Psoas muscle (tissue), 8 donors: ENCODE measurements around the gene SPDYE17. TPM values are rescaled to one million over a fixed set of nuclear protein-coding genes. Genes with fewer than 3 reads are reported as not detected.
A peak's percentile ranks its signal among the peaks of the same experiment; 100 is the strongest.
"Not testable (repeated sequence)": the region's sequence is repeated elsewhere in the genome, so short reads cannot be mapped to it uniquely, and the experiment has no call there.

Source experiments
- ATAC-seq, 4 donors: fragments of 200-7000 bp; cut with Tn5 transposase; one replicate each; pipeline ENCODE4 v1.9.1; 2020; ENCODE audit warnings: moderate library complexity in 3 of 4, mild to moderate bottlenecking in 2 of 4
- DNase-seq, 2 donors: peaks; one replicate each; pipeline ENCODE4 v3.0.0-alpha.2; 2020
- H3K27ac ChIP-seq: fragments of 200-600 bp; one replicate; pipeline ENCODE4 v1.8.0; 2022
- H3K27me3 ChIP-seq, 3 donors: fragments of 200-600 bp in 1 of 3; one replicate each; pipeline versions ENCODE4 v1.6.1 to v1.8.0; 2013 to 2022; ENCODE audit warnings: low read length in 2 of 3, mild to moderate bottlenecking in 2 of 3, moderate library complexity in 1 of 3; ENCODE audit not compliant: insufficient read depth in 3 of 3
- H3K36me3 ChIP-seq, 2 donors: fragments of 200-600 bp in 1 of 2; one replicate each; pipeline versions ENCODE4 v1.6.1 to v1.8.0; 2013 to 2022; ENCODE audit warnings: low read depth in 1 of 2, mild to moderate bottlenecking in 1 of 2, moderate library complexity in 1 of 2; ENCODE audit not compliant: insufficient read depth in 1 of 2
- H3K4me1 ChIP-seq: fragments of 200-600 bp; one replicate; pipeline ENCODE4 v1.8.0; 2022
- H3K4me3 ChIP-seq: fragments of 200-600 bp; one replicate; pipeline ENCODE4 v1.8.0; 2022; ENCODE audit warnings: mild to moderate bottlenecking
- H3K9me3 ChIP-seq: fragments of 200-600 bp; one replicate; pipeline ENCODE4 v1.8.0; 2022
- WGBS, 3 donors: extraction: QIAGEN DNeasy Blood & Tissue Kit; methylation state at CpG; one replicate each; pipeline versions ENCODE4 v1.1.6 to v1.1.7; 2013; 5-methylcytosine and 5-hydroxymethylcytosine counted together
- intact Hi-C, 2 donors: fragments of 100-400 bp; cut with DNase I; formaldehyde crosslinking; loops; one replicate each; pipeline versions ENCODE4 v1.11.0 to v1.14.2; 2022
- polyA plus RNA-seq, 3 donors: library from polyadenylated mRNA; stranded (reverse); fragments of 200-250 nt; gene quantifications; one replicate each; pipeline ENCODE4 v1.2.3, GENCODE V29; 2013
- total RNA-seq, 4 donors: library from RNA; stranded (reverse); fragmentation: NEBNext Ultra II Directional in 2 of 4; extraction: Animal tissue kit (Norgen Biotek cat#: 25700) in 2 of 4; gene quantifications; one replicate each; pipeline versions ENCODE4 v1.2.1 to v1.2.4, GENCODE V29; 2021 to 2023
- donor health status: healthy with polysubstance abuse.
- donor health status: DM: no; HTN: no; CAD: no; lungs with moderate emphysema.
- donor health status: Bipolar disorder and iron deficiency.
- donor health status: healthy.
- donor health status: DM: yes; HTN: yes; CAD: no.
- donor health status: DM: no; HTN: no; CAD: no.
- donor health status: DM: no; HTN: no; CAD: no.
- donor health status: DM: yes; HTN: yes; CAD: no.

Gene SPDYE17
- total and polyA plus RNA-seq, 7 donors: not detected

GRCh38 chr7:76984784-76985136, 47.4 kb downstream of the SPDYE17 start:
- H3K36me3 ChIP-seq, intact Hi-C loops, H3K27me3 ChIP-seq, H3K4me1 ChIP-seq, H3K27ac ChIP-seq, H3K9me3 ChIP-seq, H3K4me3 ChIP-seq, DNase-seq: not testable (repeated sequence)
- 60% methylated on average over 1 of the region's 5 CpGs; no CpG with 5 or more reads in 2 of the 3 donors for WGBS, 3 donors
- peak in 2 of 4 donors; percentile 25 to 34 for ATAC-seq

DNA sequence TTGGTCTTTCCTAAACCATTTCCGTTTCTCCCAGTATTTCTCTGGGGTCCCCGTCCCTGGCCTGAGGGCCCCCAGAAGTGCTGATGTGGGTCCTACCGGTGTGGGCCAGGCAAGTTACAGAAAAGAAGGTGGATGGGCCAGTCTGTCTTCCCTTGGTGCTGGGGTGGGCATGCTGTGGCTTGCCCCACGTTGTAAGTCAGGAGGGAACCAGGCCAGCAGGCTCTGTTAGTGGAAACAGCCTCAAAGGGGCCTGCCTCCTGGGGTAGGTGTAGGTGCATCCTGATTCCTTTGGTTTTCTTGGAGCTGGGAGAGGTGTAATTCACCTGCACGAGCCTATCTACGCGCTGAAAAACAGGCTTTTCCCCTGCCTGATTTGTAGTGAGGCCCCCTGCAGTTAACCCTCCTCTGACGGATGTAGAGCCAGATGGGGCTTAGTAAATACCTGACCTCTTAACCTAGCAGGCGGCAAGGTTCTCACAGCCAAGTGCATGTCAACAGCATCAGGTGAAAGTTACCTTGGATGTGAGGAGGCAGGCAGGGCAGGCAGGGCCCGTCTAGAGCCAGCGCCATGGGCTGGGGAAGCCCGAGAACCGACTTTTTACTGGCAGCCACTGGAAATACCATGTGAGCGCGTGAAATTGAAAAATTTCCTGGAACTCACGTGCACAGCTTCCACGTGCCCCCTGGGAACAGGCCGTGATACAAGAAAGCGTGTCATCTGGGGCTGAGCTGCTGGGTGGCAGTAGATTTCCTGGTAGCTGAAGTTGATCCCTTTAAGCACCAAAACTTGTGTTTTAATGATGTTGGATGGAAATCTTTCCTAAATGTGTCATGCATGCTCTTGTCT, 48.0 kb downstream of the SPDYE17 start:
- H3K36me3 ChIP-seq, DNase-seq, H3K4me3 ChIP-seq, H3K27me3 ChIP-seq, H3K9me3 ChIP-seq, intact Hi-C loops, H3K4me1 ChIP-seq, H3K27ac ChIP-seq: not testable (repeated sequence)
- ATAC-seq: peak; percentile 13 to 43 (median 26)
- 80 to 81% methylated on average over 3 to 4 of the region's 19 CpGs; no CpG with 5 or more reads in 1 of the 3 donors for WGBS, 3 donors

- DNase-seq, H3K36me3 ChIP-seq, ATAC-seq, H3K27ac ChIP-seq, H3K4me1 ChIP-seq, intact Hi-C loops, H3K27me3 ChIP-seq, H3K4me3 ChIP-seq, H3K9me3 ChIP-seq: not testable (repeated sequence)
- WGBS, 3 donors: 86 to 92% (median 86%) methylated on average over 1 to 2 of the region's 5 CpGs
Measured at GRCh38 chr7:76983333-76983732, 48.8 kb downstream of the SPDYE17 start.

- H3K4me3 ChIP-seq, H3K27me3 ChIP-seq, intact Hi-C loops, H3K27ac ChIP-seq, DNase-seq, ATAC-seq, H3K9me3 ChIP-seq, H3K4me1 ChIP-seq, H3K36me3 ChIP-seq: not testable (repeated sequence)
- 85 to 100% (median 95%) methylated on average over 1 to 7 of the region's 10 CpGs for WGBS, 3 donors
Measured at GRCh38 chr7:76982501-76982900, 49.7 kb downstream of the SPDYE17 start.

DNA sequence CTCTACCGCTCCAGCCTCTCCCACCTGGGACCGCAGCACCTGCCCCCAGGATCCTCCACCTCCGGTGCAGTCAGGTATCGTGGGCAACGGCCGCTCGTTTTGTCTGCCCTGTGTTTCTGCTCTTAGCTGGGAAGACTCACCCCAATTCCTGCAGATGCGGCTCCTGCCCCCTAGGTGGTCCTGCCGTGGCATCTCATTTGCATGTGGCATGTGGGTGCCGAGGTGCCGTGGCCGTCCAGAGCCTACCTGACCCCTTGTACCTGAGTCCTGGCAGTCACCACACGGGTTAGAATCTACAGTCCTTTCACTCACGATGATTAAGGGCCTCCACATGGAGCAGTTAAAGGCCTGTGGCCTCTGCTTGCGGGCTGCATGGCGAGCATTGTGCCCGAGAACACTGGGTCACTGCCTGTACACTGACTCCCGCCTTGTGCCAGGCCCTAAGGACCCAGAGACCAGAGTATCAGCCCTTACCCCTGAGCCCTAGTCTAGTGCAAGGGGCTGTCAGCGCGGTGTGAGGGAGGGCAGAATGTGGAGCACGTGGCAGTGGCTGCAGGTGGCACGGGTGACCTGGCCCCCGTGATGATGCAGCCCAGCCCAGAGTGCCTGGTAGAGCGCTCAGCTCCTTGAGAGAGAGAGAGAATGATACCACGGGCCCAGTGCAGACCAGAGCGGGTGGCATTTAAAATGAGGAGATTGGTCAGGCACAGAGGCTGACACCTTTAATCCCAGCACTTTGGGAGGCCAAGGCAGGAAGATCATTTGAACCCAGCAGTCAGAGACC, 50.8 kb downstream of the SPDYE17 start:
- H3K27ac ChIP-seq, H3K27me3 ChIP-seq, H3K9me3 ChIP-seq, intact Hi-C loops, H3K4me1 ChIP-seq, ATAC-seq, H3K36me3 ChIP-seq, DNase-seq, H3K4me3 ChIP-seq: not testable (repeated sequence)
- 90 to 95% (median 95%) methylated on average over 13 to 23 of the region's 26 CpGs for WGBS, 3 donors

- 94 to 96% (median 95%) methylated on average over 17 to 21 of the region's 21 CpGs for WGBS, 3 donors
- H3K4me1 ChIP-seq, ATAC-seq, H3K27ac ChIP-seq, DNase-seq, H3K4me3 ChIP-seq, H3K36me3 ChIP-seq, H3K9me3 ChIP-seq, H3K27me3 ChIP-seq, intact Hi-C loops: not testable (repeated sequence)
Measured at GRCh38 chr7:76980576-76980975, 51.6 kb downstream of the SPDYE17 start.

- 90 to 96% (median 93%) methylated on average over 4 to 13 of the region's 13 CpGs for WGBS, 3 donors
- H3K4me3 ChIP-seq, H3K36me3 ChIP-seq, H3K9me3 ChIP-seq, ATAC-seq, H3K27me3 ChIP-seq, H3K27ac ChIP-seq, H3K4me1 ChIP-seq, intact Hi-C loops: not testable (repeated sequence)
- peak in 1 of 2 donors; percentile 23 for DNase-seq
Measured at GRCh38 chr7:76977761-76978367, 54.3 kb downstream of the SPDYE17 start.

GRCh38 chr7:76974793-76975579, 57.2 kb downstream of the SPDYE17 start:
- H3K36me3 ChIP-seq, H3K4me3 ChIP-seq, H3K4me1 ChIP-seq, H3K27ac ChIP-seq, H3K9me3 ChIP-seq, ATAC-seq, intact Hi-C loops, H3K27me3 ChIP-seq: not testable (repeated sequence)
- peak in 1 of 2 donors; percentile 6 for DNase-seq
- WGBS, 3 donors: 93 to 96% (median 94%) methylated on average over 14 to 25 of the region's 27 CpGs

DNA sequence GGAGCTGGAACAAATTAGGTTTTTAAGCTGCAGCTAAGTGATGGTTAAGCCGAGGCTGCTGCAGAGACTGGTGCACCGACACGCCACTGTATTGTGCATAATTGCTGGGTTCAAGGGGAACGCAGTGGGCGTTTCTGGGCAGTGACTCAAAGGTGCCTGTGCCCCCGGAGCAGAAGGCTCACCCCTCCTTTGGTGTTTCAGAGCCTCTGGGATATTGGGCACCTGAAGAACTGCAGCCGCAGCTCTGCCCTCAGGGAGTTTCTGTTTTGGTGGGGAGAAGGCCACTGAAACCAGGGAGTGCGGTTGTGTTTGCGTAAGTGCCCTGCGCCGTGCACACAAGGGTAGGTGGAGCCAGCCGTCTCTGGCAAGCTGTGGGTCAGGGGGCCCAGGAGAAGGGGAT, 57.8 kb downstream of the SPDYE17 start:
- H3K4me3 ChIP-seq, intact Hi-C loops, H3K36me3 ChIP-seq, H3K27ac ChIP-seq, H3K4me1 ChIP-seq, H3K9me3 ChIP-seq, ATAC-seq, H3K27me3 ChIP-seq, DNase-seq: not testable (repeated sequence)
- 94 to 96% (median 95%) methylated on average over 5 to 7 of the region's 12 CpGs for WGBS, 3 donors

DNA sequence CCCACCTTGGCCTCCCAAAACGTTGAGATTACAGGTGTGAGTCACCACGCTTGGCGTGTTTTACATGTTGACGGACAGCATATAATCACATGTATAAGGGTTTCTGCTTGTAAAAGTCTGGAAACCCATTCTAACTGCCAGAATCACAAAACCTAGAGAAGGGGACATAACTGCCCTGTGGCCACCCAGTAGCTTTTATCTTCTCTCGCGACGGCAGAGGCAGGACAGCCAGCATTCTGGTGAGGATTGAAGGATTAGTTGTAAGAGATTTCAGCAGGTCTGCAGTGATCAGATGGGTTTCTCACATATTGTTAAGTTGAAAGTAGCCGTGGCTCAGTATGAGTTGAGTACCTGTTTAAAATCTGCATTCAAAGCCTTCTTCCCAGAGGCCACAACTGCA, 59.8 kb downstream of the SPDYE17 start:
- intact Hi-C loops, ATAC-seq, H3K9me3 ChIP-seq, H3K27ac ChIP-seq, H3K4me1 ChIP-seq, DNase-seq, H3K4me3 ChIP-seq, H3K27me3 ChIP-seq, H3K36me3 ChIP-seq: not testable (repeated sequence)
- 78 to 90% (median 85%) methylated on average over 6 to 8 of the region's 8 CpGs for WGBS, 3 donors
